Measurements from ENCODE around the gene DBR1.

- TF ChIP-seq YY1 (IDR thresholded peaks at IDR 0.05; ENCODE audit: insufficient read depth, insufficient read length) (no peak), ZNF274 (IDR thresholded peaks at IDR 0.05; ENCODE audit: low read depth, low read length) (no peak), SUZ12 (IDR thresholded peaks at IDR 0.05; ENCODE audit: extremely low read depth, insufficient read depth, insufficient read length) (no peak)
Observed at GRCh38 chr3:138140940-138141339, 33.8 kb downstream of the DBR1 start.
